ENCODE data around the gene VPS18.
A peak's percentile ranks its signal among the peaks of the same experiment; 100 is the strongest.
"Not testable (repeated sequence)": the region's sequence is repeated elsewhere in the genome, so short reads cannot be mapped to it uniquely, and the experiment has no call there.

The VPS18 gene, protein sequence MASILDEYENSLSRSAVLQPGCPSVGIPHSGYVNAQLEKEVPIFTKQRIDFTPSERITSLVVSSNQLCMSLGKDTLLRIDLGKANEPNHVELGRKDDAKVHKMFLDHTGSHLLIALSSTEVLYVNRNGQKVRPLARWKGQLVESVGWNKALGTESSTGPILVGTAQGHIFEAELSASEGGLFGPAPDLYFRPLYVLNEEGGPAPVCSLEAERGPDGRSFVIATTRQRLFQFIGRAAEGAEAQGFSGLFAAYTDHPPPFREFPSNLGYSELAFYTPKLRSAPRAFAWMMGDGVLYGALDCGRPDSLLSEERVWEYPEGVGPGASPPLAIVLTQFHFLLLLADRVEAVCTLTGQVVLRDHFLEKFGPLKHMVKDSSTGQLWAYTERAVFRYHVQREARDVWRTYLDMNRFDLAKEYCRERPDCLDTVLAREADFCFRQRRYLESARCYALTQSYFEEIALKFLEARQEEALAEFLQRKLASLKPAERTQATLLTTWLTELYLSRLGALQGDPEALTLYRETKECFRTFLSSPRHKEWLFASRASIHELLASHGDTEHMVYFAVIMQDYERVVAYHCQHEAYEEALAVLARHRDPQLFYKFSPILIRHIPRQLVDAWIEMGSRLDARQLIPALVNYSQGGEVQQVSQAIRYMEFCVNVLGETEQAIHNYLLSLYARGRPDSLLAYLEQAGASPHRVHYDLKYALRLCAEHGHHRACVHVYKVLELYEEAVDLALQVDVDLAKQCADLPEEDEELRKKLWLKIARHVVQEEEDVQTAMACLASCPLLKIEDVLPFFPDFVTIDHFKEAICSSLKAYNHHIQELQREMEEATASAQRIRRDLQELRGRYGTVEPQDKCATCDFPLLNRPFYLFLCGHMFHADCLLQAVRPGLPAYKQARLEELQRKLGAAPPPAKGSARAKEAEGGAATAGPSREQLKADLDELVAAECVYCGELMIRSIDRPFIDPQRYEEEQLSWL

GRCh38 chr15:40893733-40894680 is at the start of gene VPS18:
Gene VPS18, plus strand, starts transcription at chr15:40894450. Its CDS starts 319 bp downstream, at chr15:40894769.
- DNase-seq: peak; percentile 84

DNA sequence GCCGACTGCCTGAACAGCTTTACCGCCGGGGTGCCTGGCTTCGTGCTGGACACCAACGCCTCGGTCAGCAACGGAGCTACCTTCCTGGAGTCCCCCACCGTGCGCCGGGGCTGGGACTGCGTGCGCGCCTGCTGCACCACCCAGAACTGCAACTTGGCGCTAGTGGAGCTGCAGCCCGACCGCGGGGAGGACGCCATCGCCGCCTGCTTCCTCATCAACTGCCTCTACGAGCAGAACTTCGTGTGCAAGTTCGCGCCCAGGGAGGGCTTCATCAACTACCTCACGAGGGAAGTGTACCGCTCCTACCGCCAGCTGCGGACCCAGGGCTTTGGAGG is 49.6 kb upstream of the VPS18 start:
- DNase-seq: no peak

DNA sequence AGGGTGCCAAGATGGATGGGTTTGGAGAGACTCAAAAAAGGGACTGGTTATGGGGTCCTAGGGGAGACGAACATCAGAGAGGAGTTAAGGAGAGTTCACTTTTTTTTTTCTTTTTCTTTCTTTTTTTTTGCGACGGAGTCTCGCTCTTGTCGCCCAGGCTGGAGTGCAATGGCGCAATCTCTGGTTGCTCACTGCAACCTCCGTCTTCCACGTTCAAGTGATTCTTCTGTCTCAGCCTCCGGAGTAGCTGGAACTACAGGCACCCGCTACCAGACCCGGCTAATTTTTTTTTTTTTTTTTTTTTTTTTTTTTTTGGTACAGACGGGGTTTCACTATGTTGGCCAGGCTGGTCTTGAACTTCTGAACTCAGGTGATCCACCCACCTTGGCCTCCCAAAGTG is 49.2 kb upstream of the VPS18 start:
- DNase-seq: no peak

DNA sequence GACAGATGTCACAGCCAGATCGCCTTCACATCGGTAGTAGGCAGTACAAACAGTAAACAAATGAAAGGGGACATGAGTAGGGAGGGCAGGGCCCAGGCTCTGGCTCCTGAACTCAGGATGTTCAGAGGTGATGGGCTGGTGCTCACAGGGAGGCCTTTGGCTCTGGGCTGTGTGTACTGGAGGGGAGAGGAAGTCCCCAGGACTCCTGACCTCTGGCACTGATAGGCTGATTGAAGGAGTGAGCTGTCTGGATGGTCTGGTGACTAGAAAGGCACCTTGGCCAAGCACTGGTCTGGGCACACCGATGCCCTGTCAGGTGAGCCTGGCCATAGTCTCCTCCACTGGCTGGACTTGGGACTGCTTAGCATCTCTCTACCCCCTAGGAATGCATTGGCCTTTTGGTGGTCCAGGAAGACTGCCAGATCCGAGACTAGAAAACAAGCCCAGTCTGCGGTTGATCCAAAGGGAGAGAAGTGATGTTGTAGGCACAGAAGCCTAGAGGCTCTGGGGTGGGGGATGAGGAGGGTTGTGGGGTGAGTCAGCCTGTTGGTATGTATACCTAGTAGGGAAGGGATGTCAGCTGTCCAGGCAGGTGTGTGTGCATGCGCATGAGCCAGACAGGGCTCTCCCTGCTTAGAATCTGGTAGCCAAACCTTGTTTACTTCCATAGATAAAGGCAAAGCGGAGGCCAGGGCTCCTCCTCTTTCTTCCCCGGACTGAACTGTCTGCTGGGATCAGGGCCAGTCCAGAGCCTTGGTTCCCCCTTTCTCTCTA is 48.6 kb upstream of the VPS18 start:
- peak; percentile 75 for DNase-seq

DNA sequence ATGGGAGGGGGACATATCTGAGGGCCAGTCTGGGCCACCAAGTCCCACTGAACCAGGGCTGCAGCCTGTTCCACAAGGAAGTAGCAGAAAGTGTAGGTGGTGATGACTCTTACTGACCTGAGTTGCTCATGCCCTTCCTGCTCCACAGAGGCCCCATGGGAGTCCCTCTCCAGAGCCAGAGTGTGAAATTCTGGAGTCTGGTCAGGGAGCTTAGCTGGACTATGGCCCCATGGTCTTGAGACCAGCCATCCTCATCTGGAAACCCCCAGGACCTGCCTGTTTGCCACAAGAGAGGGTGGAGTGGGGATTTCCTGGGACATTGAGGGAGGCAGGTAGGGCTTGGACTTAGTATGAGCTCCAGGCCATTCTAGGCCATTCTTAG is 47.4 kb upstream of the VPS18 start:
- DNase-seq: no peak

DNA sequence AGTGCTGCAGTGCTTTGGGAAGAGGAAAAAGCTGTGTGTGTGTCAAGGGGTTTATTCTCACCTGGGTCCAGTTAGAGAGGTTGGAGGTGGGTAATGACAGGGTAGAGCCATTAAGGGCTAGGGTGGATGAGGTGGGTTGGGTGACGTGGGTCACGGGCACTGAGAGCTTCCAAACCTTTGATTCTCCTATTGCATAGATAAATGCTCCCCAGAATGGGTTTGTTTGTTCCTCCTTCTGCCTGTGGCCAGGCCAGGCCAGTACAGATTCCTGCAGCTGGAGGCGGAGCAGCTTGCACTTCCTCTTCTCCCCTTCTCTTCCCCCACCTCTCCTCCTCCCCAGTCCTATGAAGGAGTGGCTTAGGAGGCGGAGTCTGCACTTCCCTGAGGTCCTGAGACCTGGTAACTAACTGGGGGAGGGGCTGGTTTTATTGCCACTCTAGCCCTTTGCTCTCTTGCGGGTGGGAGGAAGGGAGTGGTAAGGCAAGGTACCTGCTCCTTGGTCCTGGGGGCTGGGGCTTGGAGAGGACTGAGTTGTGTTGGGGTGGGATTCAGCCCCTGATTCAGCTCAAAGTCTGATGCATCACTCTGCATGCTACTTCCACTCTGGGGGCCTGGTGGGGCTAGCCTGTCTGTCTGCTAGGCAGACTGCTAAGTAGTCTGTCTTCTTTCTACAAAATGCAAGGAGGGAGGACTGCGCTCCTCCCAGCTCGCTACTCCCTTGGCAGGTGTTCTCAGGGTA is 46.9 kb upstream of the VPS18 start:
- peak; percentile 55 for DNase-seq

DNA sequence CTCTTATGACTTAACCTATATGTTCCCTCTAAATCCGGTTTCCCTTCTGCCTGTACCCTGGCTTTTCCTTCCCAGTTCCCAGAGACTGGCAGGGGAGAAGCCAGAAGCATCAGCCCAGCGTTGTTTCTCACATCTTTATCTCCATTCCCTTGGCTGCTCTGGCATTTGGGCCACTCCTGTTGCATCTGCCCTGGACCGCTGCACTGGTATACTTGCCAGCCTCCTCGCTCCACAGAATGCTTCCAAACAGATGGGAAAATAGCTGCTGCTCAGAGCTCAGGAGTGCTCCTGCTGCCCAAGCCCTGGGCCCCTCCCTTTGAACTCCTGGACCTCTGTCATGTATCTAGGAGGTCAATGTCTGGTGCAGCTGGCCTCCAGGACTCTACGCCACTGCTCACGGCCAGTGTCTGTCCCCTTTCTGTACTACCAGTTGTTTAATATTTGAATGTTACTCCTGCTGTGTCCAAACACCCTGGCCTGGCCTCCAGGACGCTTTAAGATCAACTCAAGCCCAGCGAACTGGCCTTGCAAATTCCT is 43.6 kb upstream of the VPS18 start:
- no peak for DNase-seq

GRCh38 chr15:40852529-40852928 is 41.7 kb upstream of the VPS18 start:
- no peak for DNase-seq

- DNase-seq: no peak
These were observed 40.9 kb upstream of the VPS18 start for GRCh38 chr15:40853241-40853890.

- DNase-seq: no peak
These were observed 40.1 kb upstream of the VPS18 start for GRCh38 chr15:40854161-40854560.

- no peak for DNase-seq
These were observed 38.5 kb upstream of the VPS18 start for GRCh38 chr15:40855706-40856234.

- no peak for DNase-seq
These were observed 37.5 kb upstream of the VPS18 start for GRCh38 chr15:40856746-40857145.

DNA sequence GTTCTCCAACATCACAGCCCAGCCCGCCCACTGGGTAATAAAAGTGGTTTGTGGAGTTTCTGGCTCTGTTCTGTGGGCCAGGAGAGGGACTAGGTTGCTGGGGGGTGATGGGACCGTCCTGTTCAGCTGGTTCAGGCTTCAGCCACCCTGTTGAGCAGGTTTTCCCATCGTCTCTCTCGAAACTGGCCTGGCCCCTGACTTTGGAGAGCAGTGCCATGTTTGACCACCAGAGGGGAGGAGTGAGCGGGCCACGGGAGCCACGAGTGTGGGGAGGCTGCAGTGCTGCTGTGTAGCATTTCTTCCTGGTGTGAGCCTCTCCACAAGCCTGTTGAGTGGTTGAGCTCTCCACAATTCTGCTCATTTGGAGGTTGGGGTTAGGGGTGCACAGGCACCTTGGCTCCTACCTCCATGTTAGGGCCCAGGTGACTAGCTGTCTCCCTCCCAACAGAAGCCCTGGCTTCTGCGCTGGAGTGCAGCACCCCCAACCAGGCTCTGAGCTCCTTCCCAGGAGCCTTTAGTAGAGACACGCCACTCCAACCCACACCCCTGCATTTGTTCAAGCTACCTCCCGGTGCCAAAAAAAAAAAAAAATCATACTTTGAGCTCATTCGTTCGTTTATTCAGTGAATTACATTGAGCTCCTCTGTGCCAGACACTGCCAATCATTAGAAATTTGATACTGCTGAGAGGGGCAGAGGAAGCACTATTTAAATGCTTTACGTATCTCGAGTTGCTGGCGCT is 36.5 kb upstream of the VPS18 start:
- peak; percentile 32 for DNase-seq

GRCh38 chr15:40858706-40859105 is 35.5 kb upstream of the VPS18 start:
- DNase-seq: no peak

GRCh38 chr15:40859206-40859851 is 34.9 kb upstream of the VPS18 start:
- DNase-seq: peak; percentile 32

DNA sequence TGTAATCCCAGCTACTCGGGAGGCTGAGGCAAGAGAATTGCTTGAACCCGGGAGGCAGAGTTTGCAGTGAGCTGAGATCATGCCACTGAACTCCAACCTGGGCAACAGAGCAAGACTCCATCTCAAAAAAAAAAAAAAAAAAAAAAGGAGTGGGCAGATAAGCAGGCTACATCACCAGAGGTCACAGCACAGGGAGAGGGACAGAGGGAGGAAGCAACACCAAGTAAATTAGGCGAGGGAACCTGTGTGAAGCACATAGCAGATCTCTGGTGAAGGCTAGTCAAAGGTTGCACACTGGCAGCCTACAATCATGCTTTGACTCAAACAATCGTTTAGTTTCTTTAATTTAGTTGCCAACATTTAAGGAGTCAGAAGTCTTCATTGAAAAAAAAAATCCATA is 33.1 kb upstream of the VPS18 start:
- not testable (repeated sequence) for DNase-seq

GRCh38 chr15:40863660-40864270 is 30.5 kb upstream of the VPS18 start:
- DNase-seq: no peak

GRCh38 chr15:40867199-40867598 is 27.1 kb upstream of the VPS18 start:
- no peak for DNase-seq

Measured in NCI-H226 (cell line).